ENCODE measurements around the gene KMO. TPM values are rescaled to one million over a fixed set of nuclear protein-coding genes. Genes with fewer than 3 reads are reported as not detected.

Gene KMO
- total and polyA plus RNA-seq, 2 of the 13 experiments (the other 11 are each of a cell fraction or from before 2014, with no cell fraction given) = 0.01 TPM; not detected in 1

DNA sequence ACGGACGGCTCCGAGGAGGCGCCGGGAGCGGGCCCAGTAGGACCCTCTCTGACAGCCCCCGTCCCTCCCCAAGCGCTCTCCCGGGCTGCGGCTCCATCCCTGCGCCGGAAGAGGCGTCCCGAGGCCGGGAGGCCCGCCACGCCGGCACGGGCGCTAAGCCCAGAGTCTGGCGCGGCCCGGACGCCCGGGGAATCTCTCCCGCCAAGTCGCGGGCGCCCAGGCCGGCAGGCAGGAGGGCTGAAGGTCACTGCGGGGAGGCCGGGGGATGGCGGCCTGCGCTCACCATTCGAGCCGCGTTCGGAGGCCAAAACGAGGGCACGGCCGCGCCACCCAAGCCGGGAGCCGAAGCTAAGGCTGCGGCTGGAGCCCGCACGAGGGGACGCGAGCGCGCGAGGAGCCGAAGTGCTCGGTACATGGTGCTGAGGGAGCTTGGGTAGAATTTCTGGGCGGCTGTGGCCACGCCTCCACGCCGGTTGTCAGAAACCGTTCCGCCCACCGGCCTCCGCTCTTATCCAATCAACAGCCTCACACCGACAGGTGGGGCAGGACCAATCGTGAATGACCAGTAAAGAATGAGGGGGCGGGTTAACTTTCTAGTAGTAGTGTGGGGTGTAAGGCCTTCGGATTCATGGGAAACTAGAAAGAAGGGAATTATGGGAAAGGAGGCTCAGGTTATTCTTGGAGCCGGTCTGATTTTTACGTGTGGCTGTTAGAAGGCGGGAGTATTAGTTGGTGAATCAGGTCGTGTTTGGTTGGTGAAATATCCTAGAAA lies 12.7 kb upstream of the KMO start, which contains the start of gene FH (continued):
- TF ChIP-seq ZNF777 (CRISPR knock-in tag; IDR thresholded peaks at IDR 0.05) (peak; percentile 39; the same call in 1 of the 2 replicates), MAFG (CRISPR knock-in tag; IDR thresholded peaks at IDR 0.05) (peak; percentile 22; the same call in 1 of the 2 replicates), ZFP91 (CRISPR knock-in tag; IDR thresholded peaks at IDR 0.05; ENCODE audit: borderline replicate concordance) (peak; percentile 89), XRCC5 (optimal IDR thresholded peaks at IDR 0.05; ENCODE audit: low read length) (no peak)

DNA sequence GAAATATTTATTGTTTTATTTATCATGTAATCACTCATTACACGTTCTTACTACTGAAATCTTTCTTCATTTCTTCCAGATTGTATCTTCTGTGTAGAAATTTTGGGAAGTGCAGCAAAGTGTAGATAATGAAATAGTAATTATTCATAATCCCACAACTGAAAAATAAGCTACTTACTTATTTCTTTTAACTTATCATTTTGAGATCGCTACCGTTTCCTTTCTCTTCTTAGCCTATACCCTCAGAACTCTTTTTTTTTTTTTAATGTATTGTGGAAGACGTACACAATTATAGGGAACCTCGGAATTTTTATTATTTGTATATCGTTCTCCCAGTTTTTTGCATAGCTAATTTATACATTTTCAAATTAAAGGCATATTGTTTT lies 12.1 kb upstream of the KMO start:
- H3K9ac ChIP-seq (ENCODE audit: insufficient read depth, low read depth, low read length) = peak overlapping the region; percentile 79
- in situ Hi-C loops (cut with HindIII; ENCODE audit: extremely low pct_ligation_motif_present, low pct_unique_long_range_greater_than_20kb) = loop anchor here (10.0 kb wide), 1 partner anchor 115 kb away; no protein-coding TSS in a partner anchor
- ATAC-seq (no peak), DNase-seq (ENCODE audit: low spot score) (no peak), FAIRE-seq (no peak)
- no peaks in the 10 kb centered on the region for H3K9me3 ChIP-seq (ENCODE audit: low read length)
- no peak for TF ChIP-seq YY1 (IDR thresholded peaks at IDR 0.05; ENCODE audit: insufficient read depth, insufficient replicate concordance, low read depth, low read length)
- TF ChIP-seq ZBTB3 (CRISPR knock-in tag; IDR thresholded peaks at IDR 0.05; ENCODE audit: borderline replicate concordance, low read depth) = no peak
- TF ChIP-seq, protein P1, sequence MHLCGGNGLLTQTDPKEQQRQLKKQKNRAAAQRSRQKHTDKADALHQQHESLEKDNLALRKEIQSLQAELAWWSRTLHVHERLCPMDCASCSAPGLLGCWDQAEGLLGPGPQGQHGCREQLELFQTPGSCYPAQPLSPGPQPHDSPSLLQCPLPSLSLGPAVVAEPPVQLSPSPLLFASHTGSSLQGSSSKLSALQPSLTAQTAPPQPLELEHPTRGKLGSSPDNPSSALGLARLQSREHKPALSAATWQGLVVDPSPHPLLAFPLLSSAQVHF (CRISPR knock-in tag; IDR thresholded peaks at IDR 0.05) = no peak
- no peak for TF ChIP-seq ZNF607 (CRISPR knock-in tag; IDR thresholded peaks at IDR 0.05; ENCODE audit: borderline replicate concordance)
- TF ChIP-seq ZNF264 (CRISPR knock-in tag; IDR thresholded peaks at IDR 0.05) = 0 out of 2 replicates have a peak, but pooled peaks have one; percentile 5
- no peak for TF ChIP-seq ZKSCAN5 (CRISPR knock-in tag; IDR thresholded peaks at IDR 0.05)
- peak overlapping the region; percentile 98 for H2AFZ ChIP-seq (ENCODE audit: low read length)
- ChIA-PET POLR2A (interaction anchor here (0.9 to 2.4 kb wide), 2 partner anchors 27 to 120 kb away, joined by 4 to 11 read pairs; partner anchors contain the start of genes CHML and OPN3), CTCF (ENCODE audit: low intra/inter-chr PET ratio, low total read pairs) (no interaction called here)
- H3K79me2 ChIP-seq (ENCODE audit: insufficient read depth, low read length) = peaks cover 32% of the 10 kb centered on the region
- no peaks in the 10 kb centered on the region; the same call in 1 of the 2 replicates for H4K20me1 ChIP-seq (ENCODE audit: insufficient read depth, low read length)
- peak overlapping the region; percentile 44 for H3K27ac ChIP-seq (ENCODE audit: extremely low read length, insufficient read depth, low read length)
- peaks cover 0 to 5% of the 10 kb centered on the region in 2 experiments; a peak in 2 of 5 replicates for H3K36me3 ChIP-seq (replicated peaks in 1 of 2; ENCODE audit: control insufficient read depth in 1 of 2, insufficient read depth in 2 of 2, low read length in 2 of 2)
- 1% methylated on average over 6 of the region's 6 CpGs for WGBS (ENCODE audit: low lambda C conversion rate)
- intact Hi-C loops (cut with micrococcal nuclease; ENCODE audit: unreplicated experiment) = no loop called here
- peaks cover 24% of the 10 kb centered on the region for H3K4me1 ChIP-seq (ENCODE audit: insufficient read depth, low read length)
- H3K4me3 ChIP-seq (replicated peaks in 1 of 3; ENCODE audit: insufficient read depth in 1 of 3, low read depth in 2 of 3, low read length in 3 of 3) = peak overlapping the region; percentile 51 to 87 (median 65); a peak in 5 of 6 replicates
- no TSS peak for BruUV-seq (replicated peaks)
- no peaks in the 10 kb centered on the region for H3K27me3 ChIP-seq (ENCODE audit: control insufficient read depth in 1 of 2, insufficient read depth in 2 of 2, low read length in 2 of 2)
- H3K4me2 ChIP-seq (ENCODE audit: low read depth, low read length) = peak overlapping the region; percentile 76

All from HepG2 (cell line).